ENCODE data around the gene LHFPL5. TPM values are rescaled to one million over a fixed set of nuclear protein-coding genes. Genes with fewer than 3 reads are reported as not detected.

The LHFPL5 gene
- total RNA-seq, 1 experiment from 2014 or later, result 0.71 TPM

- no peak overlapping the region for H3K27ac ChIP-seq (ENCODE audit: low read depth, low read length)
- H4K20me1 ChIP-seq (ENCODE audit: insufficient read depth), result no peaks in the 10 kb centered on the region
- BruUV-seq (replicated peaks), result no TSS peak
- no peak overlapping the region for H3K4me3 ChIP-seq (replicated peaks in 1 of 2; ENCODE audit: low read depth in 1 of 2, low read length in 2 of 2)
- no peak overlapping the region for H3K9ac ChIP-seq (ENCODE audit: low read length)
- H3K27me3 ChIP-seq (ENCODE audit: insufficient read depth, low read length), result no peaks in the 10 kb centered on the region
- CTCF ChIA-PET, result no interaction called here
- peaks cover 36% of the 10 kb centered on the region for H3K79me2 ChIP-seq (ENCODE audit: insufficient read depth, low read length)
- H3K36me3 ChIP-seq (ENCODE audit: control insufficient read depth in 1 of 2, insufficient read depth in 2 of 2, low read length in 2 of 2), result peaks cover 43 to 59% of the 10 kb centered on the region in 2 experiments
- no peaks in the 10 kb centered on the region for H3K4me1 ChIP-seq (ENCODE audit: control insufficient read depth in 1 of 2, insufficient read depth in 2 of 2, low read length in 2 of 2)
- POLR2A ChIA-PET, result no interaction called here
- DNase-seq (ENCODE audit: low read depth, low spot score) (no peak), ATAC-seq (no peak)
- H3K9me3 ChIP-seq (ENCODE audit: control insufficient read depth in 1 of 2, insufficient read depth in 1 of 2, low read depth in 1 of 2, low read length in 2 of 2), result no peaks in the 10 kb centered on the region
- H3K9me2 ChIP-seq (ENCODE audit: insufficient read depth), result no peaks in the 10 kb centered on the region
- no peak for TF ChIP-seq SP1 (IDR thresholded peaks at IDR 0.05; ENCODE audit: low read depth)
- no peak for TF ChIP-seq POLR2AphosphoS5 (IDR thresholded peaks at IDR 0.05; ENCODE audit: low read depth, low read length)
- no peak for TF ChIP-seq EZH2phosphoT487 (IDR thresholded peaks at IDR 0.05; ENCODE audit: borderline replicate concordance)
- no peak for TF ChIP-seq ZBTB33 (IDR thresholded peaks at IDR 0.05; ENCODE audit: extremely low read depth, insufficient replicate concordance, low read length)
- intact Hi-C loops (cut with micrococcal nuclease), result no loop called here
- no peak overlapping the region for H3K4me2 ChIP-seq (ENCODE audit: low read length)
- H2AFZ ChIP-seq (ENCODE audit: low read depth, low read length, poor library complexity, severe bottlenecking), result no peak overlapping the region
- RAD21 ChIA-PET (ENCODE audit: low non-redundant PET in 1 of 2, low total read pairs in 2 of 2, uncharacterized antibody in 2 of 2, unreplicated experiment in 2 of 2), result no interaction called here
Observed at GRCh38 chr6:35859367-35859766, 54.2 kb downstream of the LHFPL5 start.

Other genes starting within 250 kb of the LHFPL5 start
- gene FKBP5, start 116.4 kb upstream of the LHFPL5 start, total RNA-seq (2021; ENCODE audit: unreplicated experiment), result 50.3 TPM
- 0.79 TPM for gene ARMC12, start 68.3 kb upstream of the LHFPL5 start, total RNA-seq (2021; ENCODE audit: unreplicated experiment)
- 1.7 TPM for gene CLPSL2, start 28.8 kb upstream of the LHFPL5 start, total RNA-seq (2021; ENCODE audit: unreplicated experiment)
- not detected for gene CLPSL1, start 24.3 kb upstream of the LHFPL5 start, total RNA-seq (2021; ENCODE audit: unreplicated experiment)
- 6.4 TPM for gene CLPS, start 8.0 kb upstream of the LHFPL5 start, total RNA-seq (2021; ENCODE audit: unreplicated experiment)
- gene SRPK1, start 115.7 kb downstream of the LHFPL5 start, total RNA-seq (2021; ENCODE audit: unreplicated experiment), result 89.4 TPM
- not detected for gene SLC26A8, start 219.3 kb downstream of the LHFPL5 start, total RNA-seq (2021; ENCODE audit: unreplicated experiment)
- 34.2 TPM for gene MAPK14, start 222.5 kb downstream of the LHFPL5 start, total RNA-seq (2021; ENCODE audit: unreplicated experiment)